K562 (cell line): ENCODE results near the gene CACNA1S.

Experiments used
- HMG20B ChIP-seq: fragments of 250-450 bp; sonication (Bioruptor Pico); IDR thresholded peaks from 2 replicates; pipeline ENCODE4 v1.5.0; 2021; ENCODE audit warnings: mild to moderate bottlenecking
- SRF ChIP-seq, 2 experiments: fragments of 250-450, 450-650 bp in 1 of 2; sonication (Bioruptor Pico) in 1 of 2; sonication (generic) in 1 of 2; formaldehyde crosslinking; IDR thresholded peaks; 2 replicates each; pipeline versions ENCODE4 v1.5.0 to v1.5.1; 2020 to 2022; ENCODE audit warnings: mild to moderate bottlenecking in 1 of 2, missing genetic modification reagents in 1 of 2
- TF ChIP-seq, protein P1 (sequence below): fragments of 450-650 bp; formaldehyde crosslinking; IDR thresholded peaks from 2 replicates; pipeline ENCODE4 v1.4.0; 2022; ENCODE audit warnings: missing genetic modification characterization
- TF ChIP-seq, protein P2 (sequence below), 3 experiments: IDR thresholded peaks in 2 of 3; conservative IDR thresholded peaks in 1 of 3; 2 replicates each; pipeline ENCODE4 v1.5.1; 2011 to 2012; ENCODE audit warnings: low read length in 3 of 3, mild to moderate bottlenecking in 3 of 3, control low read depth in 2 of 3, improper control_type of control experiment in 1 of 3, inconsistent platforms in 1 of 3, low read depth in 1 of 3, mixed read lengths in 1 of 3, moderate library complexity in 1 of 3; ENCODE audit not compliant: insufficient read depth in 2 of 3

GRCh38 chr1:201025571-201026002, 86.6 kb downstream of the CACNA1S start:
- no peak for TF ChIP-seq SRF (CRISPR knock-in tag; IDR thresholded peaks at IDR 0.05)
- TF ChIP-seq, protein P1, sequence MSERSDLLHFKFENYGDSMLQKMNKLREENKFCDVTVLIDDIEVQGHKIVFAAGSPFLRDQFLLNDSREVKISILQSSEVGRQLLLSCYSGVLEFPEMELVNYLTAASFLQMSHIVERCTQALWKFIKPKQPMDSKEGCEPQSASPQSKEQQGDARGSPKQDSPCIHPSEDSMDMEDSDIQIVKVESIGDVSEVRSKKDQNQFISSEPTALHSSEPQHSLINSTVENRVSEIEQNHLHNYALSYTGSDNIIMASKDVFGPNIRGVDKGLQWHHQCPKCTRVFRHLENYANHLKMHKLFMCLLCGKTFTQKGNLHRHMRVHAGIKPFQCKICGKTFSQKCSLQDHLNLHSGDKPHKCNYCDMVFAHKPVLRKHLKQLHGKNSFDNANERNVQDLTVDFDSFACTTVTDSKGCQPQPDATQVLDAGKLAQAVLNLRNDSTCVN: no peak
- TF ChIP-seq, protein P2, sequence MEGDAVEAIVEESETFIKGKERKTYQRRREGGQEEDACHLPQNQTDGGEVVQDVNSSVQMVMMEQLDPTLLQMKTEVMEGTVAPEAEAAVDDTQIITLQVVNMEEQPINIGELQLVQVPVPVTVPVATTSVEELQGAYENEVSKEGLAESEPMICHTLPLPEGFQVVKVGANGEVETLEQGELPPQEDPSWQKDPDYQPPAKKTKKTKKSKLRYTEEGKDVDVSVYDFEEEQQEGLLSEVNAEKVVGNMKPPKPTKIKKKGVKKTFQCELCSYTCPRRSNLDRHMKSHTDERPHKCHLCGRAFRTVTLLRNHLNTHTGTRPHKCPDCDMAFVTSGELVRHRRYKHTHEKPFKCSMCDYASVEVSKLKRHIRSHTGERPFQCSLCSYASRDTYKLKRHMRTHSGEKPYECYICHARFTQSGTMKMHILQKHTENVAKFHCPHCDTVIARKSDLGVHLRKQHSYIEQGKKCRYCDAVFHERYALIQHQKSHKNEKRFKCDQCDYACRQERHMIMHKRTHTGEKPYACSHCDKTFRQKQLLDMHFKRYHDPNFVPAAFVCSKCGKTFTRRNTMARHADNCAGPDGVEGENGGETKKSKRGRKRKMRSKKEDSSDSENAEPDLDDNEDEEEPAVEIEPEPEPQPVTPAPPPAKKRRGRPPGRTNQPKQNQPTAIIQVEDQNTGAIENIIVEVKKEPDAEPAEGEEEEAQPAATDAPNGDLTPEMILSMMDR (IDR thresholded peaks at IDR 0.05 in 2 of 3, conservative IDR thresholded peaks at IDR 0.05 in 1 of 3; ENCODE audit: insufficient read depth in 2 of 3, low read depth in 1 of 3, low read length in 3 of 3): peak; percentile 49 to 67 (median 62)
- TF ChIP-seq HMG20B: no peak
